HG03460 (cell line): Measurements from ENCODE around the gene CNGA1.

Experiments used
- ATAC-seq: cut with Tn5 transposase; IDR thresholded peaks from one replicate; pipeline ENCODE4 v1.9.1; 2021; ENCODE audit not compliant: unreplicated experiment

The CNGA1 gene

DNA sequence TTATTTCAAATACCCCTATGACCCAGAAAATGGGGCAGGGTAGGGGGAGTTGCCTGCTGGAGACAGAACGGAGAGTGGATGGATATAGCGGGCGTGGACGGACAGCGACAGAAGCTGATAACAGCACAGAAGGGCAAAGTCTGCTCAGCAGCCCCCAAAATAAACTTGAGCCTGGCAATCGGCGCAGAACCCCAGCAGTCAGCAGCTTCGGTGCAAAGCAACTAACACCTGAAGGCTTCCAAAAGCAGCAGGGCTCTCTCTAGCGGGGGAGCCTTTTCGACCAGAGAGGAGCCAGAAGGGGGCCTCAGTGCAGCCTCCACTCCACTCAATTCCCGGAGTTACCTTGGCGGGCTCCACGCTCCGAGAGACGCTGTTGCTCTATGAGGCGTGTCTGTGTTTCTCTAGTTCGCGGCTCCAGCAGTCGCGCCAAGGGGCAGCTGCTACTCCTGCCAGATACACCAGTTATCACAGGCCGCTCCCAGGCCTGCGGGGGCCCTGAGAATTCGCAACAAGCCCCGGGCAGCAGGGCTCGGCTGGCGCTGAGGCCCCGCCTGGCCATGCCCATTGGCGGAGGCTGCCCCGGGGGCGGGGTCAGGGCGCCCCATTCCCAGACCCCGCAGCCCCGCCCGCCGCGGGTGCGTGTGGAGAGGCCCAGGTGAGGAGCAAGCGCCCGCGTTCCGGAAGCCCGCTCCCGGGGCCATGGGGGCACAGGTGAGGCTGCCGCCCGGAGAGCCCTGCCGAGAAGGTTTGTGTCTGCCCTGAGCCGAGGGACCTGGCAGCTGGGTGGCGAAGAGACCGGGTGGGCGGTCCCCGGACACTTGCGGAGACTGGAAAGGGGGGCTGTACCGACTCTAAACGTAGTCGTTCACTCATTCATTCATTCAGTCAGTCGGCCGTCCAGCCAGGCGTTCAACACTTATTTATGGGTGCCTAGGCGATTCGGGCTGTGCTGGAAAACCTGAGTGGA is at the start of gene CNGA1, which contains the start of gene NIPAL1:
TSS of gene CNGA1 (minus strand) at position 541 of the 967 bp plus-strand sequence. CDS start 63,992 bp downstream, outside the sequence.
TSS of gene NIPAL1 (plus strand) at position 632 of the 967 bp plus-strand sequence. CDS start at position 700, 68 bp downstream.
- peak; percentile 84 for ATAC-seq

DNA sequence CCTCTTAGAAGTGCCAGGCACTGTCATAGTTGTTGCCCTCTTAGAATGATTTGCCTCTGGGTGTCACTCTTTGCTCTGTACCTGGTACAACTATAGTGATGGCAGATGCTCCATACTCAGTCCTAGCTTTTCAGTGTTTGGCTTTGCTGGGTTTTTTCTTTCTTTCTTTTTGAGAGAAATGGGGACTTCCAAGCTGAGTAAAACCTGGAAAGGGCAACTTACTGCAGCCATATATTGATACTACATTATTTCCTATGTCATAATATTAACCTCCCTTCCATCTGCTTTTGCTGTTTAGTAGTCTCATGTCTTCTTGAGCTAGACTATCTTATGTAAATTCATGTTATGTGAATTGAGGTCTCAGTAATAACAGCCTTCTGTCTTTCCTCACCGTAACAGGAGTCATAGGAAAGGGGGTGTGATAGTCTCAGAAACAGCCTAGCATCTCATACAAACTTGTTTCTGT is 49.1 kb upstream of the CNGA1 start:
- ATAC-seq = peak; percentile 58

DNA sequence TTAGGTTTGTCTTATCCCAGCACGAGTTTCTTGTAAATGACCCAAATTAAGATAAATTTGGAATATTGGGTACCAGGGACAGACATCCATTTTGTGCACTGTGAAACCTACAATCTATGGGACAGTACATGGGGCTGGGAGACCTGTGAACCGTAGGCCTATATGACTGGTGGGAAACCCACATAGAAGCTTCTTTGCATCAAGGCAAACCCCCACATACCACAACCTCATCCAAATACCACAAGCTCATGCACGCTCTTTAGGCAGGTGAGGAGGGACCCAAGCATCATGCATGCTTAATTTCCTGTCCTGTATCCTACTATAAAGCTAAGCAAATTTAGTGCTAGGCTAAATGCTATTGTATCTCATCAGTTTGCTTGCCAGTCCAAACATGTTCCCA is 47.9 kb upstream of the CNGA1 start:
- no peak for ATAC-seq

DNA sequence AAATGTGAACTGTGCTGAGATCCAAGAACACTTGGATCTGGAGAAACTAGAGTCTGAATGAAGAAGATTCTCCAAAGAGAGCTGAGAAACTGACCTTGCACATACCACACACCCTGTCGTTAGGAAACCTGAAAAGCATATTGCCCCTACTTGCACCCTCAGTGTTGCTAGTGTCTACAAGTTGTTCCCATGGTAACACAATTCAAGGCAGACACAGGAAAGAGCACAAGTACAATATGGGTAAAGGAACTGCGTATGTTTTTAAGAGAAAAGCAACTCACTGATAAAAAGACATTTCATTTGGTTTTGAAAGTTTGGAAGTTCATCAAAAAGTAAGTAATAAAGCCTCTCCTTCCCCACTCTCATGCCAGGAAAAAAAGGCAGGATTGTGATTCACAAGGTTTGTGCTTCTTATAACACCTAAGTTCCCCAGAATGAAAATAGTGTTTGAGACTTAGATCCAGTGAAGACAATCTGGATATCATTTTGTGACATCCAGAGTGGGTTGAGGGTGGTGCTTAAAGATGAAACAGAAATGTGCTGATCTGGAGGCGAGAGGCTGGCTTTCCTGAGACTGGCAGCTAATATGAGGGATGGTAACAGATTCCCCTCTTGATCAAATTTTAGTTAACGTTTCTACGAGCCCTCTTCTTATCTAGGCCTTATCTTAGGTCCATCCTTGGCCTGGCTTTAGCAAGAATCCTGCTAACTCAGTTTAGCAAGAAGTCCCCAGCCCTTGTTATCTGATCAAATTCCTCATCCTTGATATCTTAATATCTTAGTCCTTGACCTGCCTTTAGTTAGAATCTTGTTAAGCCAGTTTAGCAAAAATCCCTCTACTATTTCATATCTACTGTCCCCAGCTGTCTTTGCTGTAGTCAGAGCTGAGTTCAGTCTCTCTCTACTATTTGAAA is 42.4 kb upstream of the CNGA1 start:
- ATAC-seq = no peak

DNA sequence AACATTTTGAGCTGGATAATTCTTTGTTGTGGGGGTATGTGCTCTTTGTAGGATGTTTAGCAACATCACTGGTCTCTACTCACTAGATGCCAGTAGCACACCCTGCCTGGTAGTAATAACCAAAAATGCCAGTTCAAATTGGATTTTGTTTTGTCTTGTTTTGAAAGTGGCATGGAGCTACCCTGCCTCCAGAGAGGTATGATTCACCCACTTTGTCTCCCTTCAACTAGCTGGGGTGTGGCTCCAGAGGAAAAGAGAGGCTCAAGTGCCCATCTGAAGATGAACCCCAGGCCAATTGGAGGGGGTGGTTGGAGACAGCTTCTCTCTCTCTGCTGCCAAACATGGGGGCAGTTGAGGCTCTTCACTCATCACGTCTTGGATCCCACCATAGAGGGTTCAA is 34.6 kb upstream of the CNGA1 start:
- ATAC-seq = no peak

DNA sequence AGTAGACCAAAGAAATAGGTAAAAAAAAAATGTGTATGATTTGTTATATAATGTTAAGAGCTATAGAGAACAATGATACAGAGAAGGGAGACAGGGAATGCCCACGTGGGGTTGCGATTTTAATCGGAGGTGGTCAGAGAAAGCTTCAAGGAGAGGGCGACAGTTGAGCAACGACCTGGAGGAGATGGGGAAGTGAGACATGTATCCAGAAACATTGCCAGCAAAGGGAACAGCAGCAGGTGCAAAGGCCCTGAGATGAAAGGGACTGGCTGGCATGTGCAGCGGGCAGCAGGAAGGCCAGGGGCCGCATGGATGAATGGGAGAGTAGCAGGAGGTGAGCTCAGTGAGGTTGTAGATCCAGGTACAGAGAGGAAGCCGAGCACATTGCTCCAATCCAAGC is 33.0 kb upstream of the CNGA1 start:
- ATAC-seq = no peak

DNA sequence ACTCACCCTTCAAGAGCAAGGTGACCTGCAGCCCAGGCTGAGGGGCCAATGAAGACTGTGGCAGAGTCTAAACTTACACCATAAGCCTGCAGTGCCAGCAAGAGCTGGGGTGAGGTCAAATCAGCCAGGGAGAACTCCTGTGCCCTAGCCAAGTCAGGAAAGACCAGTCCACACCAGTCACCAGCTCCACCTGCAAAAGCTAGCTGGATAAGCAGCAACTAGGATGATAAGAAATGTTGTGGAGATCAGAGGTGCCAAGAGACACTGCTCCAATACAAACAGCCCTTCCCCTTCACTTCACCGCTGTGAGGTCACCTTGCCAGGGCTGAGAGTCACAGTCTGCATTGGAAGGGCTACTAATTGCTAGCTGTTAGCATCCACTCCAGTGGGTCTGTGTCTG is 31.4 kb upstream of the CNGA1 start:
- peak; percentile 5 for ATAC-seq

DNA sequence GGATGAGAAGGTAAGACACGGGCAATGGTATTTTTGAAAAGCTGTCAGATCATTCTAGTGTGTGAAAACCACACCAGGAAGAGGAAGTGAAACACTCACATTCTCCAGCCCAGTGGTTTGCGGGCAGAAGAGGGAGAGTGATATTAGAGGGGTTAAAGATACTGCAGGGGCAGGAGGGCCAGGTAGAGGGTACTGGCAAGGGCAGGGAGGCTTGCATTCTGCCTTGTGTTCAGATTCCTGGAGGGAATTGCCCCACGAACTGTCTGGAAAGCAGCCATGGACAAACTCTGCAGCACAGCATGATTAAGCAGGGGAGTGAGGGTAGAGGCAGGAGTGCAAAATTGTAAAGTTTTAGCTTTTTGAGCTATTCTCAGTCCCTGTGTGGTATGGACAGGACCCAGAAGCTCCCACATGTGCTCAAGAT is 31.0 kb upstream of the CNGA1 start:
- ATAC-seq = peak; percentile 97

DNA sequence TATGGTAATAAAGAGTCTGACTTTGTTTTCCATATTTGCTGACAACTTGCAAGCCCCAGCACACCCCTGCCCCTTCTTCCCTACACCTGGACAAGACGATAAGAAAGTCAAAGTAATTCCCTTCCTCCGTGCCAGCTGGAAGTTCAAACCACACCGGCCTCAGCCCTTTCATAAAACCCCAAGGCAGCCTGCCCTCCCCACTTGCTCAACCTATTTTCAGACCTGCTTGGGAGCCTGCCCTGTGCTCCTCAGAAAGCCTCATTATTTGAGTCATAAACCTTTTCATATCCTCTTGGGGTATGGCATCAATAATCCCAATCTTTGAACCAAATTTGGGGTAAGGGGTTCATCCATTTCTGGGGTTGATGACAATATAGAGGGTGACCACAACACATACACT is 29.6 kb upstream of the CNGA1 start:
- ATAC-seq = no peak

DNA sequence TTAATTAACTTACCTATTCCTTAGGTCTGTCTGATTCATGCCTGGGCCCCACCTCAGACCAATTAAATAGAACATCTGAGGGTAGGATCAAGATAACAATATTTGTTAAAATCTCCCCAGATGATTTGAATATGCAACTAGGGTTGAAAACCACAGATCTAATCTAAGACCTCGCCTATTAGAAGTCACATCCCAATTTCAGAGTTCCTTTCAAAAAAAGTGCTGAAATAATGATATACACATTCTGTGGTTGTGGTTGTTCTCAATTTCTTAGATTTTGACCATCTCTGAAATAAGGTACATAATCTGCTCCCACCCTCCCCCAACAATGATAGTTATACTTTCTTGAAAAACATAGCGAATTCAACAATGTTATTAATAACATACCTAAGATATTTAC is 27.8 kb upstream of the CNGA1 start:
- no peak for ATAC-seq

DNA sequence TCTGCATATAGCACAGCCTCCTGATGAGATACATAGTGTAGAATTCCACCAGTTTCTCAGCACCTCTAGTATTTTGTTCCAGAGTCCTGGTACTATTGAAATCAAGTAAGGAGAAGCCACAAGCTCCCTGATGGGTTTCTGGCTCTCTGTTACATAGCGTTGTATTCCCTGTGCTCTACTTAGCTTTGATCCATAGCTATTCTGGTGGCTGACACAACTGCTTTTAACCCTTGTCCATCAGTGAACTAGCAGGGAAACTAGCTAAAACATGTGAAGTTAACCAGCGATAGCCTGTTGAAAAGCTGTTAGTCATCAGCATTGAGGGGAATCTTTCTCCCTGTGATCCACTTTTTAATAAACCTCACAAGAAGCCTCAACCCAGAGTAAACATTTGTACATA is 27.0 kb upstream of the CNGA1 start:
- no peak for ATAC-seq

DNA sequence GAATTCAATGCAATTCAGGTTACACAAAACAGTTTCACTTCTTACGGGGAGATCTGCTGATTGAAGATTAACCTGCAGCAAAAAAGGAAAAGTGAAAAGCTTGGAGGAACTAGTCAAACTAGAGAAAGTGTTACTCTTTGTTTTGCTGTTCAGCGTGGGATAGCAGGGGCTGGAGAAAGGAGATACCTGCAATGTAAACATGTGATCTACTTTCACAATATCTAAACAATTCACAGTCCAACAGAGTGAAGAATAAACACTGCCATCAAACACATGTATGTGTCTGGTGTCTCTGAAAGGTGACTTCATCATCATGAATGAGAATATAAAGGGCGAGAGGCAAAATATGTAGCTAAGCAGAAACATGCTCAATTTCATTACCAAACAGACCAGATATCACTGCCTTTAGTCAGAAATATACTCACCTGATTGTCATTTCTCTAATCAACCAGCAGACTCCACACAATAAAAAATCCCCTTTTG is 26.5 kb upstream of the CNGA1 start:
- ATAC-seq = no peak

DNA sequence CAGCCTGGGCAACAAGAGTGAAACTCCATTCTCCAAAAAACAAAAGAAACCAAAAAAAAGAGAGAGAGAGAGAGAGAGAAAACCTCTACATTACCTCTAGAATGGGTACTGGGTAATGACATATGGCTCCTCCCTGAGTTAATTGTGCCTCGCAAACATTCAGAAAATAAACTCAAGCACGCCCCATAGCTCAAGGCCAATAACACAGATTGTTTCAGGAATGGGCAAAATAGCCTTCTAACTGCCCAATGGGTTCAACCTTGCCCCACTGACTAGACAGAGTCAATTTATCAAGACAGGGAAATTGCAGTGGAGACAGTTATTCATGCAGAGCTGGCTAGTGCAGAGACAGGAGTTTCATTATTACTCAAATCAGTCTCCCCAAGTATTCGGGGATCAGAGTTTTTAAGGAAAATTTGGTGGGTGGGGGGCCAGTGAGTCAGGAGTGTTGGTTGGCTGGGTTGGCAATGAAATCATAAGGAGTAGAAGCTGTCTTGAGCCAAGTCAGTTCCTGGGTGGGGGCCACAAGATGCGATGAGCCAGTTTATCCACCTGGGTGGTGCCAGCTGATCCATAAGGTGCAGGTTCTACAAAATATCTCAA is 25.2 kb upstream of the CNGA1 start:
- no peak for ATAC-seq

DNA sequence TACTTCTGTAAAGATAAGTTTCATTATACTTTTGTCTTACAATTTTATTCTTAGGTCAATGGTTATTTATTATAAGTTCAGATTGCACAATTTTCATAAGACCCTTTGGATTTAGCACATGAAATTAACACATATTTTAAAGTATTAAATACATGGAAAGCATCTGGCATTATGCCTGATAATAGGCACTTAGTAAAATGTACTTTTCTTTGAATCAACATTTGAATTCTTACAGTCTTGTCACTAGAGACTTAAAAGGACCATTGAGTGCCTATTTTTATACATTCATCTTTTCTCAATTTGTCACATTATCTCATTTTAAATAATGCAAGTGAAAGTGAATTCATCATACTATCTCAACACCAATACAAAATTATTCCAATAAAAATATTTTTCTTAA is 23.1 kb upstream of the CNGA1 start:
- ATAC-seq = no peak

DNA sequence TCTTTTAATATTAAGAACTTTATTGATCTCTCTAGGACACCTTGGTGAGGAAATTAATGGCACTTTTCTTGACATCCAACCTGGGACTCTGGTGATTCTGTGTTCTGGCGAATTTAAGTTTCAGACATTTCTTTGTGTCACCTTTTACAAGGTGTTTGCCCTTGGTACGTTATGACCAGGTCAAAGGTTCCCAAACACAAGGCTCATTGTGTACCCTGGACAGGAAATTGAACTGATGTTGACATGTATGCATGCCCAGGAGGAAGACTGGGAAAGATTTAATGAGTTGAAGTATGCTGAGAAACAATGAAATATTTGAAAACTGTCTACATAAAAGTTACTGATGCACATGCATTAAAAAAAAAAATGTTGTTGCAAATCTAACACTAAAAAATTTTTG is 22.2 kb upstream of the CNGA1 start:
- ATAC-seq = no peak

DNA sequence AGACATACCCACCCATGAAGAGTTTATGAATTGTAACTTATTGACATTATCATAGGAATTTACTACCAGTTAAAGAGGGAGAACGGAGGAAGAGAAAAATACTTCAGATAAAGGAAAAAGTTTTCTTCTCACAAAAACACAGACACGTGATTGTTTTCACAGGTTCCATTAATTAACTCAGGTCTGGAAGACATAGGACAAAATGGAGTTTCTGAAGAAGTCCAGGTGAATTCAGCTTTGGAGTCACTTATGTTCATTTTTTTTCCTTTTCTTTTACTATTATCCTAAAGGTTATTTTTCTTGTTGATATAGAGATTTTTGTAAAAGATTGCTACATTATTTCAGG is 20.6 kb upstream of the CNGA1 start:
- ATAC-seq = no peak

DNA sequence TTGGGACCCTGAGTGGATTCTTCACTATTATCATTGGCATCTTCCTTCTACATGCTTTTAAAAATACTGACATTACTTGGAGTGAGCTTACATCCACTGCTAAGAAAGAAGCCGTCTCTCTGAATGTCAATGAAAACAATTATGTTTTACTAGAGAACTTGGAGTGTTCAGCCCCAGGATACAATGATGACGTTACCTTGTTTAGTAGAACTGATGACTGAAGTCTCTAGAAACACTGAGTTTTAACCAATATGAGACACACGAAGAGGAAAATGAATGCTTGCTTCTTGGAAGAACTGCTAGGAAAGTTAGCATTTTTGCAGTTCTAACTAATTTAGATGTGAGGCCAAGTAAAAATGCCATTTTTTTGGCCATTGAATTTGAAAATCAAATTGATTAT is 19.5 kb upstream of the CNGA1 start:
- no peak for ATAC-seq

DNA sequence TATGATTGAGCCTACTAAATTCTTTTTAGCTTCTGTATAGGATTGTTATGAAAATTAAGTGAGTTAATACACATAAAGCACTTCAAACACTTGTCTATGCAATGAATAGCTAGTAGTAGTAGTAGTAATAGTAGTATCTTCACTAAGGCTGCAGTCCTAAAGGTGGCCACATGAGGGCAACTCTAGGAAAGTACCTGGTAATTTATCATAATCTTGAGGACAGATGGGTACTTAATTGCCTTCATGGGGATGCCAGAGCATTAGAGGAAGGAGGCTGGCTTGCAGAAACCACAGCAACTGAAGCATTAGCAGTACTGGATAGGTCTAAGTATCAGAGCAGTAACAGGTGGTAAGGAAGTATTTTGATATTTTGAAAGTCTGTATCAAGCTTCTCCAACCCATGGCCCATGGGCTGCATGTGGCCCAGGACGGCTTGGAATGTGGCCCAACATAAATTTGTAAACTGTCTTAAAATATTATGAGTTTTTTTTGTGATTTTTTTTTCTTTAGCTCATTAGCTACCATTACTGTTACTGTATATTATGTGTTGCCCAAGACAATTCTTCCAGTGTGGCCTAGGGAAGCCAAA is 17.4 kb upstream of the CNGA1 start:
- no peak for ATAC-seq

DNA sequence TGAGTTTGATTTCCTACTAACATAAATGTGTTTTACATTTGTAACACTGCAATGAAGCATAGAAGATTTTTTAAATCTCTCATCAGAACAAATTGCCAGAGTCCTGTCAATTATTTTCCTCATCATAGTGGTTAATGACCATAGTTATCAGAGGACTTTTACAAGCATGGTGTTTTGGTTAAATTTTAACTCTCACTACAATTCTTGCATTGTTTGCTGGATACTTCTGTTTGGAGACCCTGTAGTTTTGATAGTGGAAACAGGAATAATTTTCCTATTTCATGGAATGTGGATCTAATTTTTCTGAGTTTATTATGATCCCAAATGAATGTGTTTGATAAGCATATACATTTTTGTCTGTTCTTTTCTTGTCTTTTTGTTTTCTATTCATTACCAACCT is 16.9 kb upstream of the CNGA1 start:
- ATAC-seq = no peak

DNA sequence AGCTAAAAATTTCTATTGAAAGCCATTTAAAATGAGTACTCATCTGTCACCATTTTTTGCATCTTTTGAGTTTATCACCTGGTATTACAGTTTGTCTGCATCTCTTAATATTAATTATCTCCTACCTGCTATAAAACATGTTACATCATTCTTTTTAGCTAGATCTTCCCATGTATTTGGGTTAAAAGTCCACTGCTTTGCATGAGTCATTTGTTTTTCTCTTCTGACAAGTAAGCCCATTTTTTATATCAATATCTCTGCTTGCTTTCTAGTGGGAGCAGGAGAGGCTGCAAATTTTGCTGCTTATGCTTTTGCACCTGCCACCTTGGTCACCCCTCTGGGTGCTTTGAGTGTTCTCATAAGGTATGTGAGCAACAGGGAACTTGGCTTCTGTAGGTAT is 16.2 kb upstream of the CNGA1 start:
- no peak for ATAC-seq
